ENCODE data around the gene SFT2D1. TPM values are rescaled to one million over a fixed set of nuclear protein-coding genes. Genes with fewer than 3 reads are reported as not detected.

The SFT2D1 gene
- total RNA-seq, 4 donors from 2014 or later = 36.8 to 53.5 (median 48.4) TPM

- no peaks in the 10 kb centered on the region for H3K9me3 ChIP-seq
- TF ChIP-seq, protein P1, sequence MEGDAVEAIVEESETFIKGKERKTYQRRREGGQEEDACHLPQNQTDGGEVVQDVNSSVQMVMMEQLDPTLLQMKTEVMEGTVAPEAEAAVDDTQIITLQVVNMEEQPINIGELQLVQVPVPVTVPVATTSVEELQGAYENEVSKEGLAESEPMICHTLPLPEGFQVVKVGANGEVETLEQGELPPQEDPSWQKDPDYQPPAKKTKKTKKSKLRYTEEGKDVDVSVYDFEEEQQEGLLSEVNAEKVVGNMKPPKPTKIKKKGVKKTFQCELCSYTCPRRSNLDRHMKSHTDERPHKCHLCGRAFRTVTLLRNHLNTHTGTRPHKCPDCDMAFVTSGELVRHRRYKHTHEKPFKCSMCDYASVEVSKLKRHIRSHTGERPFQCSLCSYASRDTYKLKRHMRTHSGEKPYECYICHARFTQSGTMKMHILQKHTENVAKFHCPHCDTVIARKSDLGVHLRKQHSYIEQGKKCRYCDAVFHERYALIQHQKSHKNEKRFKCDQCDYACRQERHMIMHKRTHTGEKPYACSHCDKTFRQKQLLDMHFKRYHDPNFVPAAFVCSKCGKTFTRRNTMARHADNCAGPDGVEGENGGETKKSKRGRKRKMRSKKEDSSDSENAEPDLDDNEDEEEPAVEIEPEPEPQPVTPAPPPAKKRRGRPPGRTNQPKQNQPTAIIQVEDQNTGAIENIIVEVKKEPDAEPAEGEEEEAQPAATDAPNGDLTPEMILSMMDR (IDR thresholded peaks at IDR 0.05) = no peak
- TF ChIP-seq POLR2A (IDR thresholded peaks at IDR 0.05) = no peak
- intact Hi-C loops (cut with DNase I) = no loop called here
- H3K4me1 ChIP-seq = no peaks in the 10 kb centered on the region
- H3K27me3 ChIP-seq = no peaks in the 10 kb centered on the region
- WGBS, 2 donors = 90 to 93% methylated on average over 23 of the region's 23 CpGs
- no peak overlapping the region for H3K4me3 ChIP-seq (replicated peaks in 1 of 3)
- DNase-seq = no peak
- no peaks in the 10 kb centered on the region for H3K36me3 ChIP-seq
- no peak overlapping the region for H3K27ac ChIP-seq
These were observed 44.7 kb downstream of the SFT2D1 start for GRCh38 chr6:166297606-166298005.

DNA sequence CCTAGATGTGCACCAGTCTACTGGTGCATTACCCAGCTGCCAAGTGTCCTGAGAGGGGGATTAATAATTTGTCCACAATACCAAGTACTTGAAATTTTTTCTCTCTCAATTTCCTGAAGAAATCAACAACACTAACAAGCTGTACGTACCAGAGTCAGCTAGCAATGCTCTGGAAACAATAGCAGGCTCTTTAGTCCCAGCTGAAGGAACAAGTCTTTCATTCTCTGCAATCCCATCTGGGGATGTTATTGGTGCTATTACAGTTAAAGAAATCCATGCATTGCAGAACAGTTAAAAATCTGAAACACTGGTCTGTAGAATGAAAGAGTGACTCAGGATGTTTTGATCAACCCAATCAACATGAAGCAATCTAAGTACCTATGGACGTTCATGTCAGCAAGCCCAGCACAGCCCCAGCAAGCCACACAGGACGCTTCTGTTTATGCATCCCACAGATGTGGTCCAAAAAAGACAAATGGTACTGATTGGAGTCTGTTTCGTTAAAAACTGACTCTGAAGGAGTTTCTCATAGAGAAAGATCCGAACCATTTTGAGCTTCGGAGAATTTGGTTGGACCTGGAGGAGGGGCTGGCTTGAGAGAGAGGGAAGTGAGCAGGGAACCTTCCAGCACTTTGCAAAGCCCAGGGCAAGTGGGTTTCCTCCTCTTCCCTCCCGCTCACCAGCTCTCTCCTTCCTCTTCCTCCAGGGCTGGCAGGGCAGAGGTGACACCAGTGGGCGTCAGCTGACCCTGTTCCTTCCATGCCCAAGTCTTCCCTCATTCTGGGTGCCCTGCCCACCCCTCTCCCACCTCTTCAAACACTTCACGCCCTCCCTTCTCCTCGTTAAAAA, 46.1 kb downstream of the SFT2D1 start:
- no peak for DNase-seq
- Histone ChIP-seq H3K27ac (no peak overlapping the region), H3K4me3 (replicated peaks in 1 of 3) (no peak overlapping the region), H3K9me3 (no peaks in the 10 kb centered on the region), H3K4me1 (no peaks in the 10 kb centered on the region), H3K27me3 (no peaks in the 10 kb centered on the region), H3K36me3 (no peaks in the 10 kb centered on the region)
- WGBS, 2 donors = 83 to 88% methylated on average over 10 of the region's 10 CpGs
- intact Hi-C loops (cut with DNase I) = no loop called here
- TF ChIP-seq POLR2A (IDR thresholded peaks at IDR 0.05) = no peak
- TF ChIP-seq, protein P1 (IDR thresholded peaks at IDR 0.05) = no peak

DNA sequence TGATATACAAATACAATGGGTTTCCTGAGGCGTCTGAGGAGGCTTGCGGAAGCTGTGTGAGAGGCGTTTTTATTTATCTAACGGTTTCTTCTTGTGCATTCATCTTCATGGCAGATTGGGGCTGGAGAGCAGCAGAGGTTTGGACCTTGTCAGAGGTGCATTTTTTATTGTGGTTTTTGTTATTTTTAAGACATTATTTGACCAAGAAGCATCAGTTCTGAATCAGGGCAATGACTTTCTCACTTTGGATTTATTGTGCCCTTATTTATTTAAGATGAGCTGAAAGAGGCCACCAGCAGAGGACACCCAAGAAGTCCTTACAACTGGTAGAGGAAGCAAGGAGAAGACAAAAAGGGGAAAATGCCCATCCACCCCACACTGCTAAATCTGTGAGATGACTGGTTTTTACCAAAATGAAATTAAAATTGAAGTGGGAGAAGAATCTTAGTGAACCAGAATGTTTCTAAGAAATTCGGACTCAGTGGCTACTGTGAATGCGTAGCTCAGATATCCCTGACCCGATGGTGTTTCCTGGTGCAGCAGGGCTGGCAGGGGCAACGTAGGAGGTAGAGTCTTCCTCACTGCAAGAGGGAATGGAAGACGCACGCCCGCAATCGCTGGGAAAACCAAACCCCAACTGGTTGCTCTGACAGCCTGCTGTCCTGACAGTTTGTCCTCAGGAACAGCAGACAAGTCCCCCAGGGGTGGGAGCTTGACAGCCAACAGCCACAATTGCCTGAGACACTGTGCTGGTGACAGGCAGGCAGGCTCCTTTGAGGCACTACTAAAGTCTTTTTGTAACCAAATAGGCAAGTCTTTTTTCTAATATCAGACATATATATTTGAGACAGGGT, 48.4 kb downstream of the SFT2D1 start:
- no peak for TF ChIP-seq POLR2A (IDR thresholded peaks at IDR 0.05)
- TF ChIP-seq, protein P1 (IDR thresholded peaks at IDR 0.05) = no peak
- WGBS, 2 donors = 82 to 85% methylated on average over 12 of the region's 12 CpGs
- H3K27ac ChIP-seq = no peak overlapping the region
- no peaks in the 10 kb centered on the region for H3K27me3 ChIP-seq
- H3K4me1 ChIP-seq = no peaks in the 10 kb centered on the region
- DNase-seq = no peak
- no peaks in the 10 kb centered on the region for H3K36me3 ChIP-seq
- no peaks in the 10 kb centered on the region for H3K9me3 ChIP-seq
- no peak overlapping the region for H3K4me3 ChIP-seq (replicated peaks in 1 of 3)
- intact Hi-C loops (cut with DNase I) = no loop called here

GRCh38 chr6:166289207-166290060, 52.9 kb downstream of the SFT2D1 start:
- TF ChIP-seq, protein P1 (IDR thresholded peaks at IDR 0.05) = no peak
- no peak for TF ChIP-seq POLR2A (IDR thresholded peaks at IDR 0.05)
- Histone ChIP-seq H3K27me3 (no peaks in the 10 kb centered on the region), H3K4me1 (no peaks in the 10 kb centered on the region), H3K9me3 (no peaks in the 10 kb centered on the region), H3K27ac (no peak overlapping the region), H3K4me3 (replicated peaks in 1 of 3) (no peak overlapping the region), H3K36me3 (no peaks in the 10 kb centered on the region)
- intact Hi-C loops (cut with DNase I) = no loop called here
- no peak for DNase-seq
- 93 to 94% methylated on average over 14 of the region's 14 CpGs for WGBS, 2 donors
